ENCODE data around the gene FARS2. TPM values are rescaled to one million over a fixed set of nuclear protein-coding genes. Genes with fewer than 3 reads are reported as not detected.

The FARS2 gene
- total and polyA plus RNA-seq, 2 donors (not counting 1 experiment from before 2014, with no cell fraction given) = 33.0 to 35.5 TPM

DNA sequence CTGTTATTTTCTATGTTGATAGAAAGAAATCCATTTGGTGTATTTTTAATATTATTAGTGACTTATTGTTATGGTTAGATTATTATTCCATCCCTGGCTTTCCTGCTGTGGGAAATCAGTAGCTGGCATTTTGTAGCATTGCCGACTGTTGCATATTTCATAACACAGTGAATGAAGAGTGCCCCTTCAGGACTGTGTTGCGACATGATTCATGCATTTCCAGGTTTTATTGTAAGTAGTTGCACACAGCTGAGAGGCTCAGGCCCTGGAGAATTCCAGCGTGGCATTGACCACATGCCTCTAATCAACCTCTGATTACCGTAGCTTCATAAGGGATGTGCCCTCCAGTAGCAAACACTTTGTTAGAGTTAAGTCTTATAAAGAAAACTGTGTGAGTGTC lies 263.9 kb downstream of the FARS2 start:
- 100% methylated on average over 2 of the region's 4 CpGs for WGBS (ENCODE audit: insufficient coverage)
- Mint-ChIP-seq H3K9me3 (ENCODE audit: insufficient read depth) (no peaks in the 10 kb centered on the region), H3K4me3 (no peak overlapping the region), H3K4me1 (peaks cover 11% of the 10 kb centered on the region), H3K27ac (no peak overlapping the region), H3K27me3 (no peaks in the 10 kb centered on the region)
- H3K4me1 ChIP-seq (ENCODE audit: control insufficient read depth in 2 of 2, insufficient read depth in 2 of 2, low read length in 2 of 2) = peaks cover 4 to 6% of the 10 kb centered on the region in 2 donors
- POLR2A ChIA-PET = no interaction called here
- intact Hi-C loops (cut with micrococcal nuclease) = no loop called here
- no peaks in the 10 kb centered on the region for H3K36me3 ChIP-seq (replicated peaks in 1 of 2; ENCODE audit: control extremely low read depth in 1 of 2, control insufficient read depth in 1 of 2, extremely low read depth in 1 of 2, insufficient read depth in 2 of 2, low read length in 1 of 2)
- no peak overlapping the region for H3K4me2 ChIP-seq (replicated peaks; ENCODE audit: low read depth, low read length, poor library complexity, severe bottlenecking)
- no peak overlapping the region for H2AFZ ChIP-seq (ENCODE audit: insufficient read depth, low read depth, low read length, poor library complexity, severe bottlenecking)
- CTCF ChIA-PET = interaction anchor here (1.3 kb wide), 1 partner anchor 14 kb away, joined by 3 read pairs; no protein-coding TSS in a partner anchor
- no peak overlapping the region for H3K27ac ChIP-seq (ENCODE audit: low read length in 2 of 2)
- H3K27me3 ChIP-seq (replicated peaks in 1 of 4; ENCODE audit: control extremely low read depth in 1 of 4, control insufficient read depth in 3 of 4, insufficient read depth in 4 of 4, low read length in 3 of 4) = no peaks in the 10 kb centered on the region
- H3K4me3 ChIP-seq (ENCODE audit: control extremely low read depth in 1 of 5, extremely low read depth in 1 of 5, insufficient read depth in 1 of 5, low read depth in 2 of 5, low read length in 4 of 5) = no peak overlapping the region
- TF ChIP-seq, protein P1, sequence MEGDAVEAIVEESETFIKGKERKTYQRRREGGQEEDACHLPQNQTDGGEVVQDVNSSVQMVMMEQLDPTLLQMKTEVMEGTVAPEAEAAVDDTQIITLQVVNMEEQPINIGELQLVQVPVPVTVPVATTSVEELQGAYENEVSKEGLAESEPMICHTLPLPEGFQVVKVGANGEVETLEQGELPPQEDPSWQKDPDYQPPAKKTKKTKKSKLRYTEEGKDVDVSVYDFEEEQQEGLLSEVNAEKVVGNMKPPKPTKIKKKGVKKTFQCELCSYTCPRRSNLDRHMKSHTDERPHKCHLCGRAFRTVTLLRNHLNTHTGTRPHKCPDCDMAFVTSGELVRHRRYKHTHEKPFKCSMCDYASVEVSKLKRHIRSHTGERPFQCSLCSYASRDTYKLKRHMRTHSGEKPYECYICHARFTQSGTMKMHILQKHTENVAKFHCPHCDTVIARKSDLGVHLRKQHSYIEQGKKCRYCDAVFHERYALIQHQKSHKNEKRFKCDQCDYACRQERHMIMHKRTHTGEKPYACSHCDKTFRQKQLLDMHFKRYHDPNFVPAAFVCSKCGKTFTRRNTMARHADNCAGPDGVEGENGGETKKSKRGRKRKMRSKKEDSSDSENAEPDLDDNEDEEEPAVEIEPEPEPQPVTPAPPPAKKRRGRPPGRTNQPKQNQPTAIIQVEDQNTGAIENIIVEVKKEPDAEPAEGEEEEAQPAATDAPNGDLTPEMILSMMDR (IDR thresholded peaks at IDR 0.05) = no peak
- TF ChIP-seq EZH2 (IDR thresholded peaks at IDR 0.05; ENCODE audit: borderline replicate concordance, insufficient read depth, low read depth, low read length, poor library complexity, severe bottlenecking) = no peak
- no peaks in the 10 kb centered on the region for H3K79me2 ChIP-seq (ENCODE audit: control insufficient read depth, insufficient read depth, low read length)
- no peak for ATAC-seq (ENCODE audit: low read depth)
- DNase-seq = no peak
- H3K9me3 ChIP-seq (ENCODE audit: control extremely low read depth in 1 of 3, control insufficient read depth in 2 of 3, insufficient read depth in 1 of 3, low read length in 2 of 3) = no peaks in the 10 kb centered on the region
- no peaks in the 10 kb centered on the region for H4K20me1 ChIP-seq (ENCODE audit: control insufficient read depth, insufficient read depth, low read length, poor library complexity, severe bottlenecking)
- no peak overlapping the region for H3K9ac ChIP-seq (ENCODE audit: low read length)

GRCh38 chr6:5529015-5529414 lies 267.7 kb downstream of the FARS2 start:
- DNase-seq = no peak

More at GRCh38 chr6:5529015-5529414, 267.7 kb downstream of the FARS2 start:
- Histone ChIP-seq H3K4me1 (ENCODE audit: control insufficient read depth in 2 of 2, insufficient read depth in 2 of 2, low read length in 2 of 2) (peaks cover 4 to 6% of the 10 kb centered on the region in 2 donors), H3K9ac (ENCODE audit: low read length) (no peak overlapping the region), H3K9me3 (ENCODE audit: control extremely low read depth in 1 of 3, control insufficient read depth in 2 of 3, insufficient read depth in 1 of 3, low read length in 2 of 3) (no peaks in the 10 kb centered on the region), H3K27me3 (replicated peaks in 1 of 4; ENCODE audit: control extremely low read depth in 1 of 4, control insufficient read depth in 3 of 4, insufficient read depth in 4 of 4, low read length in 3 of 4) (no peaks in the 10 kb centered on the region), H2AFZ (ENCODE audit: insufficient read depth, low read depth, low read length, poor library complexity, severe bottlenecking) (no peak overlapping the region), H3K4me2 (replicated peaks; ENCODE audit: low read depth, low read length, poor library complexity, severe bottlenecking) (no peak overlapping the region), H3K36me3 (replicated peaks in 1 of 2; ENCODE audit: control extremely low read depth in 1 of 2, control insufficient read depth in 1 of 2, extremely low read depth in 1 of 2, insufficient read depth in 2 of 2, low read length in 1 of 2) (no peaks in the 10 kb centered on the region), H4K20me1 (ENCODE audit: control insufficient read depth, insufficient read depth, low read length, poor library complexity, severe bottlenecking) (no peaks in the 10 kb centered on the region), H3K27ac (ENCODE audit: low read length in 2 of 2) (no peak overlapping the region), H3K4me3 (ENCODE audit: control extremely low read depth in 1 of 5, extremely low read depth in 1 of 5, insufficient read depth in 1 of 5, low read depth in 2 of 5, low read length in 4 of 5) (no peak overlapping the region), H3K79me2 (ENCODE audit: control insufficient read depth, insufficient read depth, low read length) (no peaks in the 10 kb centered on the region)
- POLR2A ChIA-PET = no interaction called here
- TF ChIP-seq EZH2 (IDR thresholded peaks at IDR 0.05; ENCODE audit: borderline replicate concordance, insufficient read depth, low read depth, low read length, poor library complexity, severe bottlenecking) = no peak
- TF ChIP-seq, protein P1 (IDR thresholded peaks at IDR 0.05) = no peak
- CTCF ChIA-PET = interaction anchor here (1.5 kb wide), 1 partner anchor 58 kb away, joined by 7 read pairs; no protein-coding TSS in a partner anchor
- Mint-ChIP-seq H3K9me3 (ENCODE audit: insufficient read depth) (no peaks in the 10 kb centered on the region), H3K27ac (no peak overlapping the region), H3K4me1 (peaks cover 14% of the 10 kb centered on the region), H3K27me3 (no peaks in the 10 kb centered on the region), H3K4me3 (no peak overlapping the region)
- WGBS (ENCODE audit: insufficient coverage) = 98% methylated on average over 5 of the region's 6 CpGs
- intact Hi-C loops (cut with micrococcal nuclease) = no loop called here
- ATAC-seq (ENCODE audit: low read depth) = no peak
